ENCODE measurements around the gene PTGS1. TPM values are rescaled to one million over a fixed set of nuclear protein-coding genes. Genes with fewer than 3 reads are reported as not detected.

Gene PTGS1
- total and polyA plus RNA-seq, 2 of the 8 experiments (the other 6 are each of a cell fraction or from before 2014, with no cell fraction given), result 1.1 to 1.9 TPM

- Histone ChIP-seq H3K9ac (replicated peaks in 1 of 4; ENCODE audit: extremely low read depth in 1 of 4, low read depth in 3 of 4, low read length in 3 of 4) (no peak overlapping the region; a peak in 1 of 7 replicates), H4K8ac (ENCODE audit: extremely low read depth, insufficient read depth, low read length) (no peak overlapping the region), H3K4me2 (ENCODE audit: insufficient read depth in 1 of 2, low read depth in 2 of 2, low read length in 2 of 2) (no peak overlapping the region), H4K20me1 (replicated peaks in 1 of 2; ENCODE audit: control insufficient read depth in 1 of 2, insufficient read depth in 2 of 2, low read length in 2 of 2) (no peaks in the 10 kb centered on the region), H3K4me3 (ENCODE audit: extremely low read depth in 1 of 4, insufficient read depth in 2 of 4, low read depth in 3 of 4, low read length in 4 of 4) (no peak overlapping the region), H3K4me1 (replicated peaks in 1 of 4; ENCODE audit: control insufficient read depth in 3 of 4, insufficient read depth in 4 of 4, low read length in 3 of 4) (peaks cover 0 to 4% (median under 1%) of the 10 kb centered on the region in 4 experiments; a peak in 3 of 7 replicates), H2BK5ac (ENCODE audit: low read depth, low read length) (no peak overlapping the region), H3K9me3 (ENCODE audit: insufficient read depth in 2 of 2, low read depth in 1 of 2, low read length in 1 of 2) (no peaks in the 10 kb centered on the region), H3K14ac (ENCODE audit: insufficient read length) (no peak overlapping the region), H3K23me2 (ENCODE audit: low read depth, low read length) (peaks cover 2% of the 10 kb centered on the region; the same call in 1 of the 2 replicates), H3K18ac (ENCODE audit: extremely low read depth, low read length) (no peak overlapping the region), H4K91ac (replicated peaks; ENCODE audit: insufficient read length, low read length) (no peak overlapping the region), H2BK15ac (ENCODE audit: low read length) (no peak overlapping the region), H3K79me1 (ENCODE audit: low read depth, low read length) (no peaks in the 10 kb centered on the region), H3K36me3 (ENCODE audit: control insufficient read depth in 2 of 4, insufficient read depth in 4 of 4, low read length in 3 of 4) (no peaks in the 10 kb centered on the region; a peak in 1 of 8 replicates), H3K23ac (ENCODE audit: insufficient read length) (no peak overlapping the region), H3K27me3 (replicated peaks in 1 of 4; ENCODE audit: control insufficient read depth in 3 of 4, extremely low read depth in 1 of 4, insufficient read depth in 3 of 4, low read length in 3 of 4) (no peaks in the 10 kb centered on the region; a peak in 1 of 7 replicates), H2BK120ac (replicated peaks; ENCODE audit: low read depth, low read length) (no peak overlapping the region), H4K5ac (ENCODE audit: insufficient read length, low read depth, low read length) (no peak overlapping the region), H3K4ac (replicated peaks; ENCODE audit: insufficient read length, low read depth, low read length) (no peak overlapping the region), H2BK12ac (ENCODE audit: low read depth, low read length) (no peak overlapping the region), H3K79me2 (ENCODE audit: control insufficient read depth in 1 of 2, insufficient read depth in 2 of 2, low read length in 2 of 2) (no peaks in the 10 kb centered on the region), H2AK5ac (ENCODE audit: low read depth, low read length) (no peak overlapping the region), H3K27ac (ENCODE audit: low read depth, low read length) (no peak overlapping the region), H2AFZ (ENCODE audit: low read length) (no peak overlapping the region), H2BK20ac (ENCODE audit: low read length) (no peak overlapping the region), H3K56ac (replicated peaks; ENCODE audit: insufficient read length, low read depth, low read length) (no peak overlapping the region)
- TF ChIP-seq ZNF274 (IDR thresholded peaks at IDR 0.05; ENCODE audit: borderline replicate concordance, extremely low read depth, low read length), result no peak
- no peak for TF ChIP-seq HDAC2 (IDR thresholded peaks at IDR 0.05; ENCODE audit: borderline replicate concordance in 1 of 2, low read depth in 2 of 2, low read length in 2 of 2)
- TF ChIP-seq ATF3 (IDR thresholded peaks at IDR 0.05; ENCODE audit: insufficient read depth, low read depth, low read length), result no peak
- no peak for TF ChIP-seq CEBPB (IDR thresholded peaks at IDR 0.05; ENCODE audit: low read depth, low read length)
- no peak for TF ChIP-seq CTCF (IDR thresholded peaks at IDR 0.05; ENCODE audit: control extremely low read depth in 1 of 3, insufficient read depth in 1 of 3, low read depth in 1 of 3, low read length in 3 of 3)
- ChIA-PET CTCF (ENCODE audit: partially characterized antibody) (interaction anchor here (0.9 to 1.0 kb wide), 2 partner anchors 15 kb away, joined by 5 to 6 read pairs; no protein-coding TSS in a partner anchor), POLR2A (ENCODE audit: partially characterized antibody) (no interaction called here)
- 80% methylated on average over 8 of the region's 8 CpGs; no CpG with 5 or more reads in 1 of the 2 experiments for WGBS, 2 experiments (ENCODE audit: extremely low coverage in 1 of 2, insufficient coverage in 1 of 2, insufficient read length in 1 of 2, insufficient replicate concordance in 2 of 2, low coverage in 1 of 2, low lambda C conversion rate in 2 of 2, missing lambda C conversion rate in 1 of 2)
- DNase-seq (ENCODE audit: low read depth in 1 of 2, low spot score in 2 of 2) (no peak), FAIRE-seq (no peak)
Measured at GRCh38 chr9:122393284-122393983, 22.6 kb downstream of the PTGS1 start.

Data from H1 (cell line).